NCI-H345 treated with DMSO at 0.1 percent for 48 hours (cell line): ENCODE data around the gene XYLT1.
"Not testable (repeated sequence)": the region's sequence is repeated elsewhere in the genome, so short reads cannot be mapped to it uniquely, and the experiment has no call there.

Experiments
- DNase-seq: peaks from one replicate; lab custom pipeline; 2025; ENCODE audit not compliant: unreplicated experiment; lab: John Stamatoyannopoulos, UW

The XYLT1 gene

DNA sequence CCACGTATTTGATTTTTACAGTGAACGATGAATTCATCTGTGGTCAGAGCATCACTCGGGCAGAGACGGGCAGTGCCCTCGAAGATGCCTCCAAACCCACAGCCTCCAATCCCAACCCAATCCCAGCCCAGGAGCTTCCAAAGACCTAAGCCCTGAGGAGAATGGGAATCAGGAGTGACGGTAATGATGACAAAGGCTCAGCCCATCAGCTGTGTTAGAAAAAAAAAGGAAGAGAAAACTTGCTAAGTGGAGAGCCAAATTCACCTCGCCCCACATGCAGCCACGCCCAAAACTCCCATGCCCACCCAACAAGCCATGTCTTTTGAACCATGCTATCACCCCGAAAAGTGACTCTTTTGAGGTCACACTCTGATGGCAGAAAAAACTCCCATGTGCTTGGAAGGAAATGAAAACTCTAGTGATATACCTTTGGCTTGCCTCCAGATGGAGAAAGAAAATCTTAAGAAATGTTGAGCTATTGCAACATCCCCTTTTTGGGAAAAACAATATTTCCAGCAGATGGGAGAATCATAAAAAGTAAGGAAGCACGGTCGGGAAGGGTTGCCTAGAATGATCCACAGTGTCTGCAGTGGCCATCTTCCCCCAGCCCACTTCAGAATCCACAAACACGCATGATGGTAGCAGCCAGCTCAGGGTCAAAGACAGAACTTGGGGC, 37.7 kb downstream of the XYLT1 start:
- DNase-seq: no peak

DNA sequence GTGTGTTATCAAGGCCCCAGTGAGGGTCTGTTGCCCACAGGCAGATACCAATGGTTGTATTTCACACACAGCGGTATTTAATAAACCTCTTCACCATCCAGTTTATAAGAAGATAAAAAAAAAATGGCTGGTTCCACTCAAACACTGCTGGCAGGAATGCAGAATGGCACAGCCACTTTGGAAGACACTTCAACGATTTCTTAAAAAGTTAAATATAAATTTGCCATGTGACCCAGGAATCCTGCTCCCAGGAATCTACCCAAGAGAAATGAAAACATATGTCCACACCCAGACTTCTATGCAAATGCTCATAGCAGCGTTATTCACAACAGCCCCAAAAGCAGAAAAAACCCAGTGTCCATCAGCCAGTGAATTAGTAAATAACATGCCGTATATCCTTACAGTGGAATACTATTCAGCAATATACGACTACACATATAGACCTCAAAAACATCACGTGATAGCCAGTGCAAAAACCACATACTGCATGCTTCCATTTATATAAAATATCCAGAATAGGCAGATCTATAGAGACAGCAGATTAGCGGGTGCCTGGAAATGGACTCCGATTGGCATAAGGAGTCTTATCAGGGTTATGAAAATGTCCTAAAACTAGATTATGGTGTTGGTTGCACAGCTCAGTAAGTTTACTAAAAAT, 38.7 kb downstream of the XYLT1 start:
- no peak for DNase-seq

DNA sequence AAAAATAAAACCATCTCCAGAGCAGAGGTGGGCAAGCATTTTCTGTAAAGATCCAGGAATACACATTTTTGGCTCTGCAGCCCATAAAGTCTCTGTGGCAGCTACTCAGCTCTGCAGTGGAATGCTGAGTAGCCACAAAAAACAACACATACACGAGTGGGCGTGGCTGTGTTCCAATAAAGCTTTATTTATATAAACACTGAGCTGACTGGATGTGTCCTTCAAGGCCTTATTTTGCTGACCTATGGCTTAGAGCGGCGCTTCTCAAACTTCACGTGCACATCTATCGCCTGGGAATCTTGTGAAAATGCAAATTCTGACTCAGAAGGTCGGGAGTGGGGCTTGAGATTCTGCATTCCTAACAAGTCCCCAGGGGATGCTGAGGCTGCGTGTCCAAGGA, 39.7 kb downstream of the XYLT1 start:
- DNase-seq: no peak

DNA sequence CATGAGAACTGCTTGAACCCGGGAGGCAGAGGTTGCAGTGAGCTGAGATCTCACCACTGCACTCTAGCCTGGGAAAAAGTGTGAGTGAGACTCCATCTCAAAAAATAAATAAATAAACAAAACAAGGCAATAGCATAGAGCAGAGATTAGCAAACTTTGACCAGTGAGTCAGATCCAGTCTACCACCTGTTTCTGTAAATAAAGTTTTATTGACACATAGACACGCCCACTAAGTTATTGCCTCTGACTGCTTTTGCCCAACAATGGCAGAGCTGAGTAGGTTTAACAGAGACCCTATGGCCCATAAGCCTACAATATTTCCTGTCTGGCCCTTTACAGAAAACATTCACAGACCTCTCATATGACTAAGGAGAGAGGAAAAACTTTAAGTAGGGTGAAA, 44.3 kb downstream of the XYLT1 start:
- no peak for DNase-seq

DNA sequence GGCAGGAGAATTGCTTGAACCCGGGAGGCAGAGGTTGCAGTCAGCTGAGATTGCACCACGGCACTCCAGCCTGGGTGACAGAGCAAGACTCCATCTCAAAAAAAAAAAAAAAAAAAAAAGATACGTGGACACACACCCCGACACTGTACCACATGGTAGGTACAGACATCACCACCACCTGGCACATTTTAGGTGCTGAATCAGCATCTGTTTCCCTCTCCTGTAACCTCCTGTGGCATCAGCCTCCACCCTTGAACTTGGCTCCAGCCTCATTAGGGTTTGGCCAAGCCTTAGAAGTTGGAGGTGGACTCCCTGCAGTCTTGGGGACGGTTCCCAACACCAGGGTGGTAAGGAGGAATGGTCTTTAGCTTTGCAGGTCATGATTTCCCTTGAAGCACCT, 46.0 kb downstream of the XYLT1 start:
- DNase-seq: no peak

DNA sequence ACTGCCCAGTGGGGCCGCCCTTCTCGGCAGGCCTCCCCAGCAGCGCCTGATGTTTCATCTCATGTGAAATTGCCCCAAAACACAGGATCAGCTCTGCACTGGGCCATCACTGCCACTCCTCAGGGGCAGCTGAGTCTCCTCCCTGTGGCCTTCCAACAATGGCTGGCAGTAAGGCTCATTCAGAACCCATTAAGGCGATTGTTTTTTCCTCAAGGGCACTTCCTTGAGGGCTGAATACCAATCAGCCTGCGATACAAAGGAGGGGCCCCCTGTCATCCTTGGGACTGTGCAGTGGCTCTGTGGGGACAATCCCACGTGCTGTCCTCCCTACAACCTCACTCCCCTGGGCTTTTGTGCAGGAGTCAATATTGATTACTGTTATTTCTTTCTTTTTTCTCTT, 47.5 kb downstream of the XYLT1 start:
- no peak for DNase-seq

DNA sequence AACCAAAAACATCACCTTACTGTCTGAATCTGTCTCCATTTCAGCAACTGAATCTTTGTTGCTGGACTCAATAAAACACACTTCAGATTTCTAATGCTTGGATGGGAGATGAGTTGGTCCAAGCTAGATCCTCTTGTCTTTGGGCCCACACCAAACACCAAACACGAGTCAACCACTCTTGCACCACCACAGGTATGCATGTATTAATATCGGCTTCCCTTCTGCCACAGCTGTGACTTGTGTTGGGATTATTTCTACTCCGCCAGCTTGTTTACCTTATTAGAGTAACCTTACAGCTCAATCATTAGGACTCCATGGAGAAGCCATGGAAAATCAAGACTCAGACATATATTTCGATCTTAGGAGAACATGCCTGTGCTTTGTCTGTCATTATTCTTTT, 49.9 kb downstream of the XYLT1 start:
- no peak for DNase-seq

DNA sequence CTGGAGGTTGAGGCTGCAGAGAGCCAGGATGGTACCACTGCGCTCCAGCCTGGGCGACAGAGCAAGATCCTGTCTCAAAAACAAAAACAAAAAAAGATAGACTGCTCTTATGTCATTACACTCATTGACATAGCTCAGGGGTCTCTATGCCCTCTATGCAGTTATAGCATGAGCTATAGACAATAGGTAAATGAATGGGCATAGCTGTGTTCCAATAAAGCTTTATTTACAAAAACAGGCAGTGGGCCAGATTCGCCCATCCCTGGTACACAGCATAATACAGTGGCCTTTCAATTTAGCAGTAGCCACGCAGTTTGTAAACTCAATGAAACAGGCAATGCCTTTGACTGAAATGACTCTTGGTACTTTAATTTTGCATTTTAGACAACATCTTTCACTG, 51.5 kb downstream of the XYLT1 start:
- no peak for DNase-seq

DNA sequence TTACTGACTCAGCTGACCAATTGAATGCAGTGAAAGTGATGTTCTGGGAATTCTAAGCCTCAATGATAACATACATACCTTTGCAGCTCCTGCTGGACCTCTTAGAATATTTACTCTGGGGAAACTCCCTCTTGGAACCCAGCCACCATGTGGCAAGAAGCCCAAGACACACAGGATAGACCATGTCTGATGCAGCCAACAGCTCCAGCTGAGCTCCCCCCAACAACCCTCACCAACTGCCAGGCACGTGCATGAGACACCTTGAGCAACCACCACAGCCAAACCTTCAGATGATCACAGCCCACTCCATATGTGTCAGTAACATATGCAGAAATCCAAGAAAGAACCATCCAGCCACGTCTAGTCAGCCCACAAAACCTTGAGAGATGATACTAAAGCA, 53.0 kb downstream of the XYLT1 start:
- DNase-seq: no peak

DNA sequence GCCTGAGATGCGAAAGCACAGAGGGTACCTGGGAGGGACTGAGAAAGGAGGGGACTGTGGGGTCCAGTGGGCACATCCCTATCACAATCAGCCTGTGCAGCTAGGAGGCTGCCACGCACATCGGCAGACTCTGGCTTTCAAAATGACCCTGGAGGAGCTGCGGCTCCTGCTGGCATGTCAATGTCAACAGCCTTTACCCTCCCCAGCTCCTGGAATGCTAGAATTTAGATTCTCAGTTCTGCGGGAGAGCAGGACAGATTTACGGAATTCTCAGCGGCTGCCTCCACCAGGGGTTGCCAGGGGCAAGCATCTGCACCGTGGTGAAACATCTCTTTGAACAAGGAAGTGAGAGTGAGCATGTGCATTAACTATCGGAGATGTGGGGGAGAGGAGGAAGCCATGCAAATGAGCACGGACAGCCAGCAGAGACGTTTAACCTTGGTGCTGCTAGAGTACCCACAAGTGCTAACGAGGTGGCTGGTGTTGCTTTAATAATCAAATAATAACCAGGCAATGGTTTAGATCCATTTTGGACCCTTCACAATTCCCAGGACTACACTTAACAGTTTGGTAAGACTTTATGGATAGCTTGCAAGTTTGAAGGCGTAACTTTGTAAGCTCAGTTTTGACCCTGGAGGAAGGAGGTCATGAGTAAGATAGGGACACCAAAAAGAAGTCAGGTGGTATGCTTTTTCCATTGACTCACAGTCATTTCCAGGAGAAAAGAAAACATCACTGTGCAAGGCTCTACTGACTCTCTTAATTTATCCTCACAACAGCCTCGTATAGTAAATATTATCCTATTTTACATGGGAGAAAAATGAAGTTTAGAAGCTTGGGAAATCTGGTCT, 54.1 kb downstream of the XYLT1 start:
- no peak for DNase-seq

DNA sequence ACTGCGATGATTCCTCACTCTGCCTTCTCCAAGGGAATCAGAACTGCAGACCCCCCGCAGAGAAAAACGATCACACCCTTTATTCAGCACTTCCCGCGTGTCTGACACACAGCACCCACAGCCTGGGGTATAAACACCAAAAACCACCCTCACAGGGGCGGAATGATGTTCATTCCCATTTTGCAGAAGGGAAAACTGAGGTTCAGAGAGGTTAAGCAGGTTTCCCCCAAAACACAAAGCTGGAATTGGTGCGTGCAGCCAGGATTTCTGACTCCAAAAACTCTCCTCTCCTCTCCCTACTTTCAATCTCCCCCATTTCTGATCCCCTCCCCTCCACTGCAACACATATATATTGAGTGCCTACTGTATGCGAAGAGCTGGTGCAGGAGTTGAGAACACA, 55.8 kb downstream of the XYLT1 start:
- no peak for DNase-seq

DNA sequence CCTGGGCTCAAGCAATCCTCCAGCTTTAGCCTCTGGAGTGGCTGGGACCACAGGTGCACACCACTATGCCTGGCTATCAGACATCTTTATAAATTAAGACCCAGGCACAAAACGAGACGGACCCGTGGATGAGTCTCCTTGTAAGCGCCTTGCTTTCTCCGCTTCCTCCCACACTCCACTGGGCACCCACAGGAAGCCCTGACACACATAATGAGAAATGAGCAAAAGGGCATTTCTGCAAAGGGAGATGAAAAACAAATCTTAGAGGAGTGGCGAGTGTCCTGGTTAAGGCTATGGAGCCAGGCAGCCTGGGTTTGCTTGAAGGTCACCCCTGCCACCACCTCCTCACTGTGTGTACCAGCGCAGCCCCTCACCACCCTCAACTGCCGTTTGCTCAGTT, 56.3 kb downstream of the XYLT1 start:
- no peak for DNase-seq

DNA sequence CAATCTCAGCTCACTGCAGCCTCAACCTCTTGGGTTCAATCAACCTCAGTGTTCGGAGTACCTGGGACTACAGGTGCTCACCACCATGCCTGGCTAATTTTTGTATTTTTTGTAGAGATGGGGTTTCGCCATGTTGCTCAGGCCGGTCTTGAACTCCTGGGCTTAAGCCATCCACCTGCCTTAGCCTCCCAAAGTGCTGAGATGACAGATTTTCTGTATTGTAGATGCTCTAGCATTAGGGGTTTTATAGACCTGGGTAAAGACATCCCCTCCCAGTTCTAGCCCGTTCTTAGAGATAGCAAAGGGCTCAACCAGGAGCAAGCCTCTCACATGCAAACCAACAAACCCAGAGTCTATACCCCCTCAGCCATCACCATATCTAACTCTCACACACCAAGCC, 57.3 kb downstream of the XYLT1 start:
- DNase-seq: no peak

DNA sequence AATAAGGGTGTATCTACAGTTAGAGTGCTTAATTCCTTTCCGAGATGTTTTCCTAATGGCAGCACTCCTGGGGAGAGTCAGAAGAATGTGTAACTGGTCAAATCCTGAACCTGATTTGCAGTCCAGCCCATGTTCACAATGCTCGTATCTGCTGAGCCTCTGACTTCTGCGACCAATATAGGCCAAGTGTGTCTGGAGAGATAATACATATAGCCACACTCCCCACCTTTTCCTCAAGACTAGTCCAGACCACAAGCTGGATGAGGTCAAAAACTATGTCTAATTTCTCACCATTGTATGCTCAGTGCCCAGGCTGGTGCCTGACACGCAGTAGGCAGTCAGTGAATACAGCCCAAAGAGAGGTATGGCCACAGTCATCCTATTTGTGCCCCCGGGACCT, 58.0 kb downstream of the XYLT1 start:
- no peak for DNase-seq

DNA sequence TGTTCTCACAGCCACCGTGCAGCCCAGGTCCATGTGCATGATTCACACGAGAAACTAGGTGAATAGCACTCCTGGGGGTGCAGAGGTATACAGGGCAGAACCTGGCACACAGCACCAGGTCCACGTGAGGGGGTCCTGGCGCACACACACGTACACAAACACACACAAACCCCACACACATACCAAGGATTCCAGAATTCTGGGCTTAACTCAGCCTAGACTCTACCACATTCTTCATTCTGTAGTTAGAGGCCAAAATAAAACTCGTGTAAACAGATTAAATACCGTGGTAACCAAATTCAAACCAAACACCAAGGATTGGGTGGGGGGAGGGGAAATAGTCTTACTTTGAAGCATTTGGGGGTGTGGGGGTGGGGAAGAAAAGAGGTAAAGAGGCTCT, 58.5 kb downstream of the XYLT1 start:
- DNase-seq: no peak

DNA sequence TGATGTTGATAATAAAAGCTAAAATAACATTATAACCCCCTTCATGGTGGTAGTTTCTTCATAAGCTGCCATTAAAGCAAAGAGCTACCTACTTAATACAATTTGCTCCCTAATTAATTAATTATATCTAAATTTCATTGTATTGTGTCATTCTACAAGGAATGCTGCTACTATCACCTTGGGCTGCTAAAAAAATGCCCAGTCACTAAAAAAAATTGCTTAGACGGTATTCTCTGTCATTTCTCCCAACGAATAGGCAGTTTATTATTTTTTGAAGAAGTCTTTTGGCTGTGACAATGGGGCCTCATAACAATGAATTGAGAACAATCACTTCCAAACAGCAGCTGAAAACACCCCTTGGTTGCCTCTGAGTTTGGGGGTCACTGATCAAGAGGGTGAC, 59.5 kb downstream of the XYLT1 start:
- DNase-seq: no peak

DNA sequence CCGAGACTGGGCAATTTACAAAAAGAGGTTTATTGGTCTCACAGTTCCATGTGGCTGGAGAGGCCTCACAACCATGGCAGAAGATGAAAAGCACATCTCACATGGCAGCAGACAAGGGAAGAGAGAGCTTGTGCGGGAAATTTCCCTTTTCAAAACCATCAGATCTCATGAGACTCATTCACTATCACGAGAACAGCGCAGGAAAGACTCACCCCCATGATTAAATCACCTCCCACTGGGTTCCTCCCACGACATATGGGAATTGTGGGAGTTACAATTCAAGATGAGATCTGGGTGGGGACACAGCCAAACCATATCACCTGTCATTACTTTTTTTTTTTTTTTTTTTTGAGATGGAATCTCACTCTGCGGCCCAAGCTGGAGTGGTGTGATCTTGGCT, 60.4 kb downstream of the XYLT1 start:
- DNase-seq: not testable (repeated sequence)

DNA sequence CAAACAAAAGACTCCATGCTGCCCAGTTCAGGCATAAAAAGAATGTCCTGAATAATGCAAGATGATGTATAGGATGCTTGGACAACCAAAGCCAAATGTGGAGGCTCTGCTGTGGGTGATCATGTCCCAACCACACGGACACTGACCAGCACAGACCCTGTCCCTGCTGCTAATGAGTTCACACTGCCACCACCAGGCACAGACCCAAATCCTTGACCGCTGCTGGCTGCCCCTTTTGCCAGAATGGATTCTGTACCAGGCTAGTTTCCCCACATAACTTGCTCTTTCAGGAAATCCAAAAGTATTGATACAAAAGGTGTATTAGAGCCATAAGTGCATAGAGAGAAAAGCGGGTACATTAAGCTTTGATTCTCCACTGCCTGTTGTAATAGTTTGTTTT, 60.9 kb downstream of the XYLT1 start:
- DNase-seq: no peak

DNA sequence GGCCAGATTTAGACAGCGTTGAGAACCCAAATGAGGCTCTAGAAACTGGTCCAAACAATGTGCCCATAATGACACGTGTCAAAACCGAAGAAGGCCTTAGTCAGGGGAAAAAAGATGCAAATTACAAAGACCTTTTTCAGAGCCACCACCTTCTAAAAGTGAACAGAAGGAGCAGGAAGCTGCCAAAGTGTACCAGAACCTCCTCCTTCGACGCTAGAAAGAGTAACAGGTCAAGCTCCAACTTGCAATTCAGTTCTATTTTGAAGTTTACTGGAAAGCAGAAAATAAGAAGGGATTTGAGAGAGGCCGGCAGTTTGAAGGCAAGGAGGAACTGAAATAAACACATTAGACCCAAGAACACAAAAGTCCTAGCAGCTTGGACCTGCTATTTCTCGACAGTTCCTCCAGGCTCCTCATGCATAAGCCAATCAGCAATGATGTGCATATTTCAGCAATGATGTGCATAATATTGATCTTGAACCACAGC, 61.8 kb downstream of the XYLT1 start:
- no peak for DNase-seq

DNA sequence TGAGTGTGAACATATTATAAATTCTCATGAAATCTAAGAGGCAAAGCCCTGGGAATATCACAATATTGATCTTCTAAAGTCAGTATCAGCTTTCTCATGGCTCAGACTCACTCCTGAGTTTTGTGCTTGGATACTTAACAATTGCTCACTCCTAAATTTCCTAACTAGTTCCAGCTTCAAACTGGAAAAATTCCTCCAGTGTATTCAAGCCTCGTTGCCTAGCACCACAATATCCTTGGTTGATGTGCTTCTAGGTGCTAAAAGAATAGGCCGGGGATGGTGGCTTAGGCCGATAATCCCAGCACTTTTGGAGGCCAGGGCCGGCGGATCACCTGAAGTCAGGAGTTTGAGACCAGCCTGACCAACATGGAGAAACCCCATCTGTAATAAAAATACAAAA, 62.5 kb downstream of the XYLT1 start:
- DNase-seq: no peak

DNA sequence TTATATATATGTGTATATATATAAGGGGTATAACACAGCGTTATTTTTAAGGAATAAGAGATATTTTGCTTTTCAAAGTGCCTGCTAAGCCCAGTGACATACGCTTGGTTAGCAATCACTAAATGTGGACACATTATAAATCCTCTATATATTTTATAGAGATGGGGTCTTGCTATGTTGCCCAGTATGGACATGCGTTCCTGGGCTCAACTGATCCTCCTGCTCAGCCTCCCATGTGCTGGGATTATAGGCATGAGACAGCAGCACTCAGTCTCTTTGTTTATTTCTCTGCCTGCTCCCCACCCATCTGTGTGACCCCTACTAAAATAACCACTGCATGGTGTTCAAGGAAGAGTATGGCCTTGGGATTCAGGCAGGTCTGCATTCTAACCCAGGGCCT, 63.4 kb downstream of the XYLT1 start:
- no peak for DNase-seq
